OCI-LY7 (cell line): Measurements from ENCODE around the gene SLC20A1. TPM values are rescaled to one million over a fixed set of nuclear protein-coding genes. Genes with fewer than 3 reads are reported as not detected.
"Not testable (repeated sequence)": the region's sequence is repeated elsewhere in the genome, so short reads cannot be mapped to it uniquely, and the experiment has no call there.

ENCODE experiments used
- BruUV-seq: library from RNA; stranded (reverse); fragments of 400-500 nt; replicated peaks from 2 replicates; lab custom pipeline; 2021; lab: Mats Ljungman, UMichigan
- CTCF ChIA-PET: fragments of 300-600 bp; sonication (Branson Sonifier 250); formaldehyde crosslinking; loops from one replicate; lab custom pipeline; 2022; ENCODE audit warnings: antibody characterized with exemption; ENCODE audit not compliant: unreplicated experiment; lab: Charles Lee
- POLR2A ChIA-PET: fragments of 300-600 bp; sonication (Branson Sonifier 250); formaldehyde crosslinking; loops from one replicate; lab custom pipeline; 2022; ENCODE audit warnings: antibody characterized with exemption; lab: Charles Lee
- DNase-seq: peaks from one replicate; pipeline ENCODE4 v3.0.0-alpha.2; 2015; ENCODE audit warnings: low spot score
- H2AFZ ChIP-seq: fragments of 200-600 bp; sonication (generic), shearing (Covaris generic); 2 replicates; pipeline ENCODE4 v1.6.1; 2014; ENCODE audit warnings: mild to moderate bottlenecking, antibody characterized with exemption, low read length, moderate library complexity
- H3K27ac ChIP-seq: fragments of 200-600 bp; sonication (generic); 2 replicates; pipeline ENCODE4 v1.5.1; 2014; ENCODE audit warnings: mixed run types, low read depth, mild to moderate bottlenecking, moderate library complexity, low read length, inconsistent platforms; ENCODE audit not compliant: poor library complexity, severe bottlenecking
- H3K36me3 ChIP-seq: fragments of 200-600 bp; sonication (generic); 2 replicates; pipeline ENCODE4 v1.6.1; 2014; ENCODE audit warnings: mild to moderate bottlenecking, antibody characterized with exemption, low read length, moderate library complexity, mixed read lengths; ENCODE audit not compliant: insufficient read depth
- H3K4me1 ChIP-seq: fragments of 200-600 bp; sonication (generic); 2 replicates; pipeline ENCODE4 v1.5.1; 2014; ENCODE audit warnings: mild to moderate bottlenecking, low read length; ENCODE audit not compliant: insufficient read depth, poor library complexity, severe bottlenecking
- H3K4me2 ChIP-seq: fragments of 200-600 bp; sonication (generic); 2 replicates; pipeline ENCODE4 v1.6.1; 2014; ENCODE audit warnings: mild to moderate bottlenecking, low read length
- H3K4me3 ChIP-seq: fragments of 200-600 bp; sonication (generic); 2 replicates; pipeline ENCODE4 v1.5.1; 2014; ENCODE audit warnings: mild to moderate bottlenecking, low read depth, low read length; ENCODE audit not compliant: poor library complexity, severe bottlenecking
- H3K79me2 ChIP-seq: fragments of 200-600 bp; sonication (generic); 2 replicates; pipeline ENCODE4 v1.6.1; 2016; ENCODE audit warnings: low read depth, mild to moderate bottlenecking, low read length, moderate library complexity, mixed read lengths; ENCODE audit not compliant: insufficient read depth
- H3K9me2 ChIP-seq: fragments of 200-600 bp; sonication (generic); 2 replicates; pipeline ENCODE4 v1.6.1; 2016; ENCODE audit warnings: mild to moderate bottlenecking, low read length, mixed read lengths; ENCODE audit not compliant: insufficient read depth
- H3K9me3 ChIP-seq: fragments of 200-600 bp; sonication (generic); 2 replicates; pipeline ENCODE4 v1.6.1; 2014; ENCODE audit warnings: mild to moderate bottlenecking, mixed run types, low read length, mixed read lengths
- H4K20me1 ChIP-seq: fragments of 200-600 bp; sonication (generic); 2 replicates; pipeline ENCODE4 v1.6.1; 2014; ENCODE audit warnings: mild to moderate bottlenecking, antibody characterized with exemption, low read length, moderate library complexity, mixed read lengths; ENCODE audit not compliant: insufficient read depth
- EZH2phosphoT487 ChIP-seq: fragments of 200-600 bp; sonication (generic); IDR thresholded peaks from 2 replicates; pipeline ENCODE4 v1.6.1; 2018; ENCODE audit warnings: low read depth, borderline replicate concordance, mild to moderate bottlenecking, mixed run types, antibody characterized with exemption, low read length, moderate library complexity, mixed read lengths
- intact Hi-C: fragments of 100-400 bp; cut with micrococcal nuclease; formaldehyde crosslinking; loops from one replicate; pipeline ENCODE4 v1.10.0; 2022; ENCODE audit not compliant: unreplicated experiment
- total RNA-seq, 2 experiments: library from RNA; depleted of rRNA in 1 of 2; stranded (reverse); fragments of >200 nt in 1 of 2; shearing (Covaris generic) in 1 of 2; gene quantifications; 2 replicates each; pipeline ENCODE4 v1.2.3, GENCODE V29; 2014 to 2022
- TF ChIP-seq, protein P1 (sequence below): fragments of 200-600 bp; sonication (generic); conservative IDR thresholded peaks from 2 replicates; pipeline ENCODE4 v1.5.1; 2014; ENCODE audit warnings: mild to moderate bottlenecking, antibody characterized with exemption, low read length, moderate library complexity, mixed read lengths

SLC20A1 gene
- total RNA-seq, 2 experiments from 2014 or later: 64.8 to 89.5 TPM

- no TSS peak for BruUV-seq
- Histone ChIP-seq H3K79me2 (no peaks in the 10 kb centered on the region), H3K36me3 (no peaks in the 10 kb centered on the region), H4K20me1 (no peaks in the 10 kb centered on the region), H3K27ac (no peak overlapping the region), H3K9me2 (no peaks in the 10 kb centered on the region), H2AFZ (no peak overlapping the region), H3K4me2 (no peak overlapping the region), H3K4me1 (no peaks in the 10 kb centered on the region), H3K4me3 (no peak overlapping the region), H3K9me3 (no peaks in the 10 kb centered on the region)
- ChIA-PET CTCF (no interaction called here), POLR2A (no interaction called here)
- DNase-seq: no peak
- intact Hi-C loops: no loop called here
- TF ChIP-seq EZH2phosphoT487: no peak
Measured at GRCh38 chr2:112614201-112614840, 31.4 kb upstream of the SLC20A1 start.

- Histone ChIP-seq H3K4me3 (no peak overlapping the region), H3K79me2 (no peaks in the 10 kb centered on the region), H2AFZ (no peak overlapping the region), H3K27ac (no peak overlapping the region), H3K36me3 (no peaks in the 10 kb centered on the region), H3K9me3 (no peaks in the 10 kb centered on the region), H3K9me2 (no peaks in the 10 kb centered on the region), H3K4me2 (no peak overlapping the region), H4K20me1 (no peaks in the 10 kb centered on the region), H3K4me1 (no peaks in the 10 kb centered on the region)
- intact Hi-C loops: no loop called here
- ChIA-PET CTCF (no interaction called here), POLR2A (no interaction called here)
- no peak for DNase-seq
- BruUV-seq: no TSS peak
- TF ChIP-seq EZH2phosphoT487: no peak
- TF ChIP-seq, protein P1, sequence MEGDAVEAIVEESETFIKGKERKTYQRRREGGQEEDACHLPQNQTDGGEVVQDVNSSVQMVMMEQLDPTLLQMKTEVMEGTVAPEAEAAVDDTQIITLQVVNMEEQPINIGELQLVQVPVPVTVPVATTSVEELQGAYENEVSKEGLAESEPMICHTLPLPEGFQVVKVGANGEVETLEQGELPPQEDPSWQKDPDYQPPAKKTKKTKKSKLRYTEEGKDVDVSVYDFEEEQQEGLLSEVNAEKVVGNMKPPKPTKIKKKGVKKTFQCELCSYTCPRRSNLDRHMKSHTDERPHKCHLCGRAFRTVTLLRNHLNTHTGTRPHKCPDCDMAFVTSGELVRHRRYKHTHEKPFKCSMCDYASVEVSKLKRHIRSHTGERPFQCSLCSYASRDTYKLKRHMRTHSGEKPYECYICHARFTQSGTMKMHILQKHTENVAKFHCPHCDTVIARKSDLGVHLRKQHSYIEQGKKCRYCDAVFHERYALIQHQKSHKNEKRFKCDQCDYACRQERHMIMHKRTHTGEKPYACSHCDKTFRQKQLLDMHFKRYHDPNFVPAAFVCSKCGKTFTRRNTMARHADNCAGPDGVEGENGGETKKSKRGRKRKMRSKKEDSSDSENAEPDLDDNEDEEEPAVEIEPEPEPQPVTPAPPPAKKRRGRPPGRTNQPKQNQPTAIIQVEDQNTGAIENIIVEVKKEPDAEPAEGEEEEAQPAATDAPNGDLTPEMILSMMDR: no peak
Measured at GRCh38 chr2:112615051-112615450, 30.7 kb upstream of the SLC20A1 start.

DNA sequence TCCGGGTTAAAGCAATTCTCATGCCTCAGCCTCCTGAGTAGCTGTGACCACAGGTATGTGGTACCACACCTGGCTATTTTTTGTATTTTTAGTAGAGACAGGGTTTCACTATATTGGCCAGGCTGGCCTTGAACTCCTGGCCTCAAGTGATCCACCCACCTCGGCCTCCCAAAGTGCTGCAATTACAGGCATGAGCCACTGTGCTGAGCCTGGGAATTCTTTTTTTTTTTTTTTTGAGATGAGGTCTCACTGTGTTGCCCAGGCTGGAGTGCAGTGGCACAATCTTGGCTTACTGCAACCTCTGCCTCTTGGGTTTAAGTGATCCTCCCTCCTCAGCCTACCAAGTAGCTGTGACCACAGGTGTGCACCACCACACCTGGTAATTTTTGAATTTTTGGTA is 29.9 kb upstream of the SLC20A1 start:
- H3K9me3 ChIP-seq, H3K4me2 ChIP-seq, H2AFZ ChIP-seq, H3K36me3 ChIP-seq, H3K9me2 ChIP-seq, H3K4me1 ChIP-seq, CTCF ChIA-PET, H3K27ac ChIP-seq, BruUV-seq, H4K20me1 ChIP-seq, intact Hi-C loops, H3K79me2 ChIP-seq, DNase-seq, H3K4me3 ChIP-seq: not testable (repeated sequence)
- POLR2A ChIA-PET: interaction anchor here (0.7 kb wide), 1 partner anchor 613 kb away, joined by 5 read pairs; no protein-coding TSS in a partner anchor
